Liver (tissue), 9 donors: ENCODE results near the gene SOX5. TPM values are rescaled to one million over a fixed set of nuclear protein-coding genes. Genes with fewer than 3 reads are reported as not detected.

ENCODE experiments used
- DNase-seq: peaks from one replicate; pipeline ENCODE4 v3.0.0-alpha.2; 2017; ENCODE audit warnings: low spot score
- H3K27ac ChIP-seq, 2 donors: one replicate each; pipeline ENCODE4 v1.7.0; 2013; ENCODE audit warnings: inconsistent platforms in 2 of 2, low read length in 2 of 2, control low read depth in 1 of 2, low read depth in 1 of 2, mild to moderate bottlenecking in 1 of 2
- H3K27me3 ChIP-seq, 4 donors: one replicate each; pipeline versions ENCODE4 v1.6.1 to v1.7.0; 2013; ENCODE audit warnings: low read length in 3 of 4, inconsistent platforms in 1 of 4, mild to moderate bottlenecking in 1 of 4, moderate library complexity in 1 of 4; ENCODE audit not compliant: control insufficient read depth in 4 of 4, insufficient read depth in 4 of 4
- H3K36me3 ChIP-seq, 4 donors: one replicate each; pipeline versions ENCODE4 v1.6.1 to v1.7.0; 2013; ENCODE audit warnings: low read length in 3 of 4, mild to moderate bottlenecking in 3 of 4, low read depth in 1 of 4, moderate library complexity in 1 of 4; ENCODE audit not compliant: control insufficient read depth in 4 of 4, insufficient read depth in 3 of 4
- H3K4me1 ChIP-seq, 4 donors: one replicate each; pipeline versions ENCODE4 v1.6.1 to v1.7.0; 2013; ENCODE audit warnings: low read length in 3 of 4, mild to moderate bottlenecking in 3 of 4, moderate library complexity in 1 of 4; ENCODE audit not compliant: control insufficient read depth in 4 of 4, insufficient read depth in 4 of 4
- H3K4me3 ChIP-seq, 3 donors: one replicate each; pipeline versions ENCODE4 v1.6.1 to v1.7.0; 2013; ENCODE audit warnings: low read length in 3 of 3, control low read depth in 1 of 3, low read depth in 1 of 3, mild to moderate bottlenecking in 1 of 3
- H3K9ac ChIP-seq, 2 donors: one replicate each; pipeline ENCODE4 v1.7.0; 2013; ENCODE audit warnings: low read length in 2 of 2, mild to moderate bottlenecking in 2 of 2, moderate library complexity in 2 of 2, control low read depth in 1 of 2, low read depth in 1 of 2
- H3K9me3 ChIP-seq, 4 donors: one replicate each; pipeline versions ENCODE4 v1.6.1 to v1.7.0; 2013; ENCODE audit warnings: low read length in 3 of 4; ENCODE audit not compliant: control insufficient read depth in 4 of 4
- ATF3 ChIP-seq: IDR thresholded peaks from 2 replicates; pipeline ENCODE4 v1.6.1; 2016; ENCODE audit warnings: antibody characterized with exemption
- CTCF ChIP-seq: fragments of 150-350 bp; IDR thresholded peaks from 2 replicates; pipeline ENCODE4 v1.5.1; 2017; ENCODE audit warnings: improper control_type of control experiment, low read depth, low read length; ENCODE audit not compliant: missing input control
- EGR1 ChIP-seq, 2 donors: IDR thresholded peaks; 2 replicates each; pipeline ENCODE4 v1.6.1; 2016 to 2018; ENCODE audit warnings: antibody characterized with exemption in 2 of 2, low read depth in 2 of 2
- FOXA1 ChIP-seq: IDR thresholded peaks from 2 replicates; pipeline ENCODE4 v1.6.1; 2016; ENCODE audit warnings: antibody characterized with exemption
- FOXA2 ChIP-seq: IDR thresholded peaks from 2 replicates; pipeline ENCODE4 v1.6.1; 2016; ENCODE audit warnings: antibody characterized with exemption
- GABPA ChIP-seq, 2 donors: IDR thresholded peaks in 1 of 2; conservative IDR thresholded peaks in 1 of 2; 2 replicates each; pipeline ENCODE4 v1.6.1; 2016; ENCODE audit warnings: antibody characterized with exemption in 2 of 2, mild to moderate bottlenecking in 1 of 2, moderate library complexity in 1 of 2
- HNF4A ChIP-seq, 2 donors: conservative IDR thresholded peaks; 2 replicates each; pipeline ENCODE4 v1.6.1; 2016; ENCODE audit warnings: antibody characterized with exemption in 2 of 2, mild to moderate bottlenecking in 2 of 2
- HNF4G ChIP-seq: IDR thresholded peaks from 2 replicates; pipeline ENCODE4 v1.6.1; 2016; ENCODE audit warnings: antibody characterized with exemption
- JUND ChIP-seq, 2 donors: IDR thresholded peaks; 2 replicates each; pipeline ENCODE4 v1.6.1; 2016; ENCODE audit warnings: antibody characterized with exemption in 2 of 2
- MAX ChIP-seq: IDR thresholded peaks from 2 replicates; pipeline ENCODE4 v1.6.1; 2016; ENCODE audit warnings: antibody characterized with exemption
- NR2F2 ChIP-seq: IDR thresholded peaks from 2 replicates; pipeline ENCODE4 v1.6.1; 2016; ENCODE audit warnings: antibody characterized with exemption
- RAD21 ChIP-seq, 2 donors: IDR thresholded peaks; 2 replicates each; pipeline ENCODE4 v1.6.1; 2016; ENCODE audit warnings: antibody characterized with exemption in 2 of 2, mild to moderate bottlenecking in 2 of 2
- REST ChIP-seq: IDR thresholded peaks from 2 replicates; pipeline ENCODE4 v1.6.1; 2016; ENCODE audit warnings: antibody characterized with exemption, mild to moderate bottlenecking
- RXRA ChIP-seq, 2 donors: IDR thresholded peaks; 2 replicates each; pipeline ENCODE4 v1.6.1; 2017 to 2018; ENCODE audit warnings: antibody characterized with exemption in 2 of 2, mild to moderate bottlenecking in 1 of 2
- SP1 ChIP-seq: IDR thresholded peaks from 2 replicates; pipeline ENCODE4 v1.6.1; 2018; ENCODE audit warnings: antibody characterized with exemption, mild to moderate bottlenecking
- TAF1 ChIP-seq: conservative IDR thresholded peaks from 2 replicates; pipeline ENCODE4 v1.6.1; 2016; ENCODE audit warnings: antibody characterized with exemption, mild to moderate bottlenecking
- YY1 ChIP-seq: IDR thresholded peaks from 2 replicates; pipeline ENCODE4 v1.6.1; 2016; ENCODE audit warnings: antibody characterized with exemption, mild to moderate bottlenecking
- ZBTB33 ChIP-seq: IDR thresholded peaks from 2 replicates; pipeline ENCODE4 v1.6.1; 2016; ENCODE audit warnings: antibody characterized with exemption
- WGBS: extraction: QIAGEN DNeasy Blood & Tissue Kit; methylation state at CpG from one replicate; pipeline ENCODE4 v1.1.7; 2013; 5-methylcytosine and 5-hydroxymethylcytosine counted together
- polyA plus RNA-seq, 2 donors: library from polyadenylated mRNA; stranded (reverse) in 1 of 2; unstranded in 1 of 2; fragments of 200-250 nt in 1 of 2; fragments of >200 nt in 1 of 2; fragmentation: Nextera tagmentation in 1 of 2; extraction: Ambion mirVana in 1 of 2; gene quantifications; one replicate each; pipeline versions ENCODE4 v1.2.1 to v1.2.3, GENCODE V29; 2013 to 2015
- total RNA-seq, 2 donors: library from RNA; depleted of rRNA; stranded (reverse); fragments of >200 nt; gene quantifications; one replicate each; pipeline ENCODE4 v1.2.3, GENCODE V29; 2014
- donor health status: healthy.
- donor health status: healthy.
- donor health status: healthy.
- donor health status: healthy.
- donor health status: healthy.

Gene SOX5
- total and polyA plus RNA-seq, 4 donors: 2.3 to 42.4 (median 12.3) TPM

GRCh38 chr12:23948291-23948690 is 1.2 kb downstream of the SOX5 start:
- H3K4me1 ChIP-seq: peaks cover 0 to 56% (median 30%) of the 10 kb centered on the region in 4 donors
- H3K9ac ChIP-seq: peak overlapping the region; percentile 31 to 50
- peak overlapping the region; percentile 24 to 57 (median 44) for H3K4me3 ChIP-seq
- no peaks in the 10 kb centered on the region for H3K9me3 ChIP-seq
- H3K36me3 ChIP-seq: no peaks in the 10 kb centered on the region
- H3K27ac ChIP-seq: no peak overlapping the region
- WGBS: 35% methylated on average over 4 of the region's 4 CpGs
- DNase-seq: no peak
- no peak for TF ChIP-seq EGR1 (IDR thresholded peaks at IDR 0.05; ENCODE audit: low read depth in 2 of 2)
- TF ChIP-seq JUND (IDR thresholded peaks at IDR 0.05): no peak
- no peak for TF ChIP-seq SP1
- no peak for TF ChIP-seq FOXA1
- TF ChIP-seq GABPA (IDR thresholded peaks at IDR 0.05 in 1 of 2, conservative IDR thresholded peaks at IDR 0.05 in 1 of 2): no peak
- no peak for TF ChIP-seq TAF1
- no peak for TF ChIP-seq NR2F2
- TF ChIP-seq RXRA (IDR thresholded peaks at IDR 0.05): no peak
- TF ChIP-seq ZBTB33: no peak
- no peak for TF ChIP-seq RAD21 (IDR thresholded peaks at IDR 0.05)
- TF ChIP-seq ATF3: no peak
- no peak for TF ChIP-seq REST
- no peaks in the 10 kb centered on the region for H3K27me3 ChIP-seq

- Histone ChIP-seq H3K27me3 (no peaks in the 10 kb centered on the region), H3K27ac (no peak overlapping the region), H3K9ac (no peak overlapping the region), H3K4me3 (no peak overlapping the region), H3K4me1 (peaks cover 0 to 65% (median 38%) of the 10 kb centered on the region in 4 donors), H3K36me3 (no peaks in the 10 kb centered on the region), H3K9me3 (no peaks in the 10 kb centered on the region)
- WGBS: 26% methylated on average over 2 of the region's 2 CpGs
- no peak for TF ChIP-seq SP1
- no peak for DNase-seq
Observed at GRCh38 chr12:23947395-23947794, 2.1 kb downstream of the SOX5 start.

GRCh38 chr12:23945249-23945648 is 4.2 kb downstream of the SOX5 start:
- DNase-seq: no peak
- no peak overlapping the region for H3K4me3 ChIP-seq
- H3K9ac ChIP-seq: no peak overlapping the region

More at GRCh38 chr12:23945249-23945648, 4.2 kb downstream of the SOX5 start:
- no peaks in the 10 kb centered on the region for H3K9me3 ChIP-seq
- TF ChIP-seq EGR1 (IDR thresholded peaks at IDR 0.05; ENCODE audit: low read depth in 2 of 2): no peak
- no peak for TF ChIP-seq SP1
- no peak for TF ChIP-seq CTCF
- TF ChIP-seq GABPA (IDR thresholded peaks at IDR 0.05 in 1 of 2, conservative IDR thresholded peaks at IDR 0.05 in 1 of 2): no peak
- no peak for TF ChIP-seq FOXA2
- no peak for TF ChIP-seq ZBTB33
- no peak for TF ChIP-seq HNF4G
- no peak for TF ChIP-seq NR2F2
- no peak for TF ChIP-seq FOXA1
- TF ChIP-seq HNF4A (conservative IDR thresholded peaks at IDR 0.05): no peak
- no peak for TF ChIP-seq JUND (IDR thresholded peaks at IDR 0.05)
- no peak for TF ChIP-seq MAX
- TF ChIP-seq YY1: no peak
- no peaks in the 10 kb centered on the region for H3K27me3 ChIP-seq
- no peak overlapping the region for H3K27ac ChIP-seq
- peaks cover 1 to 73% (median 44%) of the 10 kb centered on the region in 4 donors for H3K4me1 ChIP-seq
- 80% methylated on average over 2 of the region's 2 CpGs for WGBS
- no peaks in the 10 kb centered on the region for H3K36me3 ChIP-seq
